Measurements from ENCODE around the gene POLR2H. TPM values are rescaled to one million over a fixed set of nuclear protein-coding genes. Genes with fewer than 3 reads are reported as not detected.

Gene POLR2H
- polyA plus RNA-seq, 1 experiment: 72.0 TPM

GRCh38 chr3:184358124-184358767 lies 3.3 kb upstream of the POLR2H start:
- Histone ChIP-seq H3K4me3 (ENCODE audit: low read depth, low read length) (no peak overlapping the region), H3K36me3 (ENCODE audit: control insufficient read depth, insufficient read depth, low read length) (peaks cover 7% of the 10 kb centered on the region), H3K27me3 (ENCODE audit: control insufficient read depth, insufficient read depth, low read length) (no peaks in the 10 kb centered on the region)
- no peak for DNase-seq (ENCODE audit: low read depth)
- ChIA-PET POLR2A (interaction anchor here (0.6 kb wide), 1 partner anchor 15 kb away, joined by 20 read pairs; no protein-coding TSS in a partner anchor), CTCF (interaction anchor here (0.6 kb wide), 1 partner anchor 27 kb away, joined by 3 read pairs; no protein-coding TSS in a partner anchor)
- TF ChIP-seq, protein P1, sequence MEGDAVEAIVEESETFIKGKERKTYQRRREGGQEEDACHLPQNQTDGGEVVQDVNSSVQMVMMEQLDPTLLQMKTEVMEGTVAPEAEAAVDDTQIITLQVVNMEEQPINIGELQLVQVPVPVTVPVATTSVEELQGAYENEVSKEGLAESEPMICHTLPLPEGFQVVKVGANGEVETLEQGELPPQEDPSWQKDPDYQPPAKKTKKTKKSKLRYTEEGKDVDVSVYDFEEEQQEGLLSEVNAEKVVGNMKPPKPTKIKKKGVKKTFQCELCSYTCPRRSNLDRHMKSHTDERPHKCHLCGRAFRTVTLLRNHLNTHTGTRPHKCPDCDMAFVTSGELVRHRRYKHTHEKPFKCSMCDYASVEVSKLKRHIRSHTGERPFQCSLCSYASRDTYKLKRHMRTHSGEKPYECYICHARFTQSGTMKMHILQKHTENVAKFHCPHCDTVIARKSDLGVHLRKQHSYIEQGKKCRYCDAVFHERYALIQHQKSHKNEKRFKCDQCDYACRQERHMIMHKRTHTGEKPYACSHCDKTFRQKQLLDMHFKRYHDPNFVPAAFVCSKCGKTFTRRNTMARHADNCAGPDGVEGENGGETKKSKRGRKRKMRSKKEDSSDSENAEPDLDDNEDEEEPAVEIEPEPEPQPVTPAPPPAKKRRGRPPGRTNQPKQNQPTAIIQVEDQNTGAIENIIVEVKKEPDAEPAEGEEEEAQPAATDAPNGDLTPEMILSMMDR (IDR thresholded peaks at IDR 0.05; ENCODE audit: insufficient read depth, low read depth, low read length): no peak

DNA sequence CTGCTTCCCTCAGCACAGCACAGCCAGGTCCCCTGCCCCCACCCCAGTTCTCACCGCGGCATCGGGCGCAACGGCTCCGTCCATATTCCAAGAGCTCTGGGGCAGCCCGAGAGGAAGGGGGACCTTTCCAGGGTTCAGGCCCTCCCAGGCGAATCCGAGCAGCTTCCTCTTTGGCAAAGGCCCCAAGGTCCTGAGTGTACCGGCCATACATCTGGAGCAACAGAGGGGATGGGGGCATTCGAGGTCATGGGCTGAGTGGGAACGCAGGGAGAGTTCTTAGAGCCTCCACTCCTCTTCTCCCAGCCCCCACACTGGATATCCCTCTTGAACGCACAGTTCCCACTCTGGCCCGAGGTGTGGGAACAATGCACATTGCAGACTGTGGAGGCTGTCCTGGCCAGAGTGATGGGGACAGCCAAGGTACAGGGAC lies 2.6 kb upstream of the POLR2H start:
- Histone ChIP-seq H3K4me3 (ENCODE audit: low read depth, low read length) (no peak overlapping the region), H3K36me3 (ENCODE audit: control insufficient read depth, insufficient read depth, low read length) (peaks cover 3% of the 10 kb centered on the region), H3K27me3 (ENCODE audit: control insufficient read depth, insufficient read depth, low read length) (no peaks in the 10 kb centered on the region)
- no peak for DNase-seq (ENCODE audit: low read depth)
- ChIA-PET CTCF (interaction anchor here (1.9 kb wide), 1 partner anchor 13 kb away, joined by 7 read pairs; no protein-coding TSS in a partner anchor), POLR2A (interaction anchor here (0.6 kb wide), 1 partner anchor 16 kb away, joined by 20 read pairs; no protein-coding TSS in a partner anchor)
- TF ChIP-seq, protein P1 (IDR thresholded peaks at IDR 0.05; ENCODE audit: insufficient read depth, low read depth, low read length): no peak

DNA sequence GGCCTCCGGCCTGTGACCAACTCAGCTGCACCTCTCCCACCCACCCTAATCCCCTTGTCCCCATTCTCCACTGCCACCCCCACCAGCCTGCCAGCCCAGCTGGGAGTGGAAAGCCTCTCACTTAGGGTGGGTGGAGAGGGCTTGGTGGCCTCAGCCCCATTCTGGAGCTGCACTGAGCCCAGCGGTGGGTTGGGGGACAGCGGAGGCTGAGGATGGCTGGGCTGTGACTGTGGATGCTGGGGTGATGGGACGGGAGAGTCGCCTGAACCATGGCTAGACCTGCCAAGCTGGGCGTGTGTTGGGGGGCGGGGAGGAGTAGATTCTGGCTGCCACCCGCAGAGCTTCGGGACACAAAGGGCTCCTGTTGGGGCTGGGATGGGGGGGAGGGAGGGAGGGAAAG lies 1.9 kb upstream of the POLR2H start:
- Histone ChIP-seq H3K36me3 (ENCODE audit: control insufficient read depth, insufficient read depth, low read length) (peaks cover 3% of the 10 kb centered on the region), H3K4me3 (ENCODE audit: low read depth, low read length) (no peak overlapping the region), H3K27me3 (ENCODE audit: control insufficient read depth, insufficient read depth, low read length) (no peaks in the 10 kb centered on the region)
- POLR2A ChIA-PET: no interaction called here
- CTCF ChIA-PET: interaction anchor here (1.0 to 2.2 kb wide), 6 partner anchors 11 to 182 kb away, joined by 3 to 8 read pairs (median 4); no protein-coding TSS in a partner anchor
- TF ChIP-seq, protein P1 (IDR thresholded peaks at IDR 0.05; ENCODE audit: insufficient read depth, low read depth, low read length): no peak
- DNase-seq (ENCODE audit: low read depth): no peak

DNA sequence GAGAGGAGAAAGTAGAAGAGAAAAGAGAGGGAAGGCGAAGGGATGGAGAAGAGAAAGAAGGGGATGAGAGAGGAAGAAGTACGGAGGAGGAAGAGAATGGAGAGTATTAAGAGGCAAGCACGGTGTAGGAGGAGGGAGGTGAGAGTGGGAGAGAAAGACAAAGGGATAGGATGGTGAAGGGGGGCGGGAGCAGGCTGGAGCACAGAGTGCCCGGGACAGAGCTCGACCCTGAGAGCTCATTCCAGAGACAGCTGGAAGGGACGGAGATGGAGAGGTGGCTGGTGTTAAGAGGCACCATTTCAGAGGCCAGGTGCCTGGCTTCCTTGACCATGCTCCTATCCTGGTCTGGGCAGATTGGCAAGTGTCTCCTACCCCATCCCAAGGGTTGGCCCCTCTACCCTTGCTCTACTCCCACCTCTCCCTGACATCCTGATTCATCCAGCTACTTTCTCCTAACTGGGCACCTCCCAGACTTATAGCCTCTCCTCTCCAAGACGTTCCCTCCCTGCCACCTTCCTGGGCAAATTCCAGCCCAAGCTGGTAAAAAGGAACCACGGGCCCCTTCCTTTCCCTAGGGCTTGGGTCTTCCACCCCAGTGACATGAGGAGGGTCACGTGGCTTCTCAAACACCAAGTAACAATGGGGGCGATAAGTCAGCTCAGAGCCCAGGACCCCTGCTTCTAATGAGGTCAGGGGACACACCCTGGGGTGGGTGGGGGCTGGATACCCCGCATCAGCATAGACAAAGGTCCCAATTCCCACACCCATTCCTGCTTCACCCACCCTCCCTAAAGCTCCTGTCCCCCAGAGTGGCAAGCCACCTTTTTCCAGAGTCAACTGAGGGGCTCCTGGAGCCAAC lies 1.2 kb upstream of the POLR2H start:
- CTCF ChIA-PET: interaction anchor here (0.6 to 2.2 kb wide), 7 partner anchors 11 to 181 kb away, joined by 3 to 8 read pairs (median 4); no protein-coding TSS in a partner anchor
- TF ChIP-seq, protein P1 (IDR thresholded peaks at IDR 0.05; ENCODE audit: insufficient read depth, low read depth, low read length): no peak
- POLR2A ChIA-PET: interaction anchor here (0.5 kb wide), 1 partner anchor 12 kb away, joined by 11 read pairs; no protein-coding TSS in a partner anchor
- peaks cover 3% of the 10 kb centered on the region for H3K36me3 ChIP-seq (ENCODE audit: control insufficient read depth, insufficient read depth, low read length)
- peak overlapping the region; percentile 77 for H3K4me3 ChIP-seq (ENCODE audit: low read depth, low read length)
- DNase-seq (ENCODE audit: low read depth): no peak
- no peaks in the 10 kb centered on the region for H3K27me3 ChIP-seq (ENCODE audit: control insufficient read depth, insufficient read depth, low read length)
